Erythroblast (primary cell): ENCODE data around the gene RIN2.

Experiments
- GATA1 ChIP-seq: IDR thresholded peaks from 2 replicates; pipeline ENCODE4 v1.6.1; 2011; ENCODE audit warnings: low read depth, mild to moderate bottlenecking, control low read depth, low read length, moderate library complexity
- POLR2A ChIP-seq: IDR thresholded peaks from 2 replicates; pipeline ENCODE4 v1.6.1; 2011; ENCODE audit warnings: mild to moderate bottlenecking, low read length

DNA sequence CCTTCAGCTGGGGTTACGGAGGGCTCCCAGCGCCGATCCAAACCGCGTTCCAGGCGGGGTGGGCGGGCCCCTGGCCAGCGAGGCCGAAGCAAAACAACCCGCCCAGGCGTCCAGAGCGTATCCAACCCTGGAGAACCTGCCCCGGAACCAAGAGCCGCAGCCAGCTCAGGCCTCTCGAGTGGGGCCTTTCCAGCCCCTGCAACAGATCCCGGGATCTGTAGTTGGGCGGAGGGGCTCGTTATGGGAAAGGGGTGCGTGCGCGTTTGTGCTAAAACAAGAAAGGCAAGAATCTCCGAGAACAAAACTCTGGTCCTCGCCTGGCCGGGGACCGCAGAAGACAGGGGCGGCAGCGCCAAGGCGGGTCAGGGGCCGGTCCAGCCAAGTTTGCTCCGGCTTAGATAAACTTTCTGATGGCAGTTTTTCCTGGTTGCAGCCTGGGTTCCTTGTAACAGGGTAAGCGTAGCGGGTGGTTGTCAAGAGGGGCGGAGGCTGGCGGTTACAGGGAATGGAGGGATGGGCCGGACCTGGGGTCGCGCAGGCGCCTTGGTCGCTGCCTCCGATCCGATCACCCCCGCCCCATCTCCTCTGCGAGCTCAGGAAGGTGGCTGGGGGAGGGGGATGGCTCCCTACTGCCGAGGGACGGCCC, 448 bp upstream of the RIN2 start:
- no peak for TF ChIP-seq POLR2A
- TF ChIP-seq GATA1: no peak
